NCI-H2107 treated with DMSO at 0.1 percent for 48 hours (cell line): ENCODE results near the gene SLC7A5.

ENCODE experiments used
- DNase-seq: peaks from one replicate; lab custom pipeline; 2025; ENCODE audit not compliant: unreplicated experiment; lab: John Stamatoyannopoulos, UW

The SLC7A5 gene

GRCh38 chr16:87846705-87847466, 22.4 kb downstream of the SLC7A5 start:
- DNase-seq = no peak

- DNase-seq = no peak
These were observed 23.3 kb downstream of the SLC7A5 start for GRCh38 chr16:87845807-87846619.

- DNase-seq = no peak
These were observed 24.1 kb downstream of the SLC7A5 start for GRCh38 chr16:87845213-87845612.

- no peak for DNase-seq
These were observed 24.5 kb downstream of the SLC7A5 start for GRCh38 chr16:87844809-87845208.

- DNase-seq = no peak
These were observed 25.1 kb downstream of the SLC7A5 start for GRCh38 chr16:87844120-87844733.

DNA sequence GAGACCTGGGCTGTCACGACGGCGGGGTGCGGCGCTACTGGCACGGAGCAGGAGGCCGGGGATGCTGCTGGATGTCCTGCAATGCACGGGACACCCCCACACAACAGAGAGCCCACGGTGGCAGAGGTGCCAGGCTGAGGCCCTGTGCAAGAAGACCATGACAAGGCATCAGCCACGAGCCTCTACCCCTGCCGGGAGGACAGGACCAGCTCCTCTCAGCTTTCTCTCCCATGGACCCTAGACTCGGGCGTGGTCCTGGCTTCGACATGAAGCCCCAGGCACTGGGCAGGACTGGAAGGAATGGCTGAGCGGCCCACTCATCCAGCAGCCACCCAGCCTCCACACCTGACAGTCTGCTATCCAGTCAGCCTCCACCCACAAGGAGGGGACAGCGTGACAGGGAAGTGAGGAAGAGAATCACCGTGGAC, 25.6 kb downstream of the SLC7A5 start:
- DNase-seq = no peak

GRCh38 chr16:87842209-87842869, 27.0 kb downstream of the SLC7A5 start:
- DNase-seq = no peak

DNA sequence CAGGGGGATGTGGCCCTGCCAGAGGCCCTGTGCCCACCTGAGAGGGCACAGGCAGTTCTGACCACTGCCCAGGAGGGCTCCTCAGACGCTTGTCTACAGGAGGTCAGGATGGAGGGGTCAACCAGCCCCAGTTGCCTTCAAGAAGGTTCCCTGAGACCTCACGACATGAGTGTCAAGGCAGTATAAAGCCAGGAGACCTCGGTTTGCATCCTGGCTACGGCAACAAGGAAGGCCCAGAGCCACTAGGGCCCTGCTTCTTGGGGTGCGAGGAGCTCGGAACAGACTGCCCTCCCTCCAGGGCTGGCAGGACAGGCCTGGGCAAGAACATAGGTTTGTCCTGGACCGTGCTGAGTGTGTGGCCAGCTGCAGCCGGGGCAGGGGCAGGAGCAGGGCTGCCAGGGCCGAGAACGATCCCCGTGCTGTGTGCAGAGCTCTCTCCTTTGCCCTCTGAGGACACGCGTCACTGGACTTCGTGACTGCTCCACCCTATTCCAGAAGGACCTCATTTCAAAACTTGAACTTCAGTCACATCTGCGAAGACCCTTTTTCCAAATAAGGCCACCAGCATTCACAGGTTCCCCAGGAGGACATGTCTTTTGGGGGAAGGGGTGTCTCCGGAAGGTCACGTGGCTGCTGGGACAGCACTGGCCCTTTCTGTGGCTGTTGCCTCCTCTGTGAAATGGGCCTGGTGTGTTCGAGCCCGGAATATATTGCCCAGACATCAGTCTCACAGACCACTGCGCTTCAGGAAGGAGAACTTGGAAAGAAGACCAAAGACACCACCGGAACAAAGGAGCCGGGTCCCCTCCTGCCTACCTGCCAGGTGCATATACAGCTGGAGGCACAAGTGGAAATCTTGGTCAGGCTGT, 27.7 kb downstream of the SLC7A5 start:
- no peak for DNase-seq

- no peak for DNase-seq
These were observed 28.9 kb downstream of the SLC7A5 start for GRCh38 chr16:87840271-87840978.

DNA sequence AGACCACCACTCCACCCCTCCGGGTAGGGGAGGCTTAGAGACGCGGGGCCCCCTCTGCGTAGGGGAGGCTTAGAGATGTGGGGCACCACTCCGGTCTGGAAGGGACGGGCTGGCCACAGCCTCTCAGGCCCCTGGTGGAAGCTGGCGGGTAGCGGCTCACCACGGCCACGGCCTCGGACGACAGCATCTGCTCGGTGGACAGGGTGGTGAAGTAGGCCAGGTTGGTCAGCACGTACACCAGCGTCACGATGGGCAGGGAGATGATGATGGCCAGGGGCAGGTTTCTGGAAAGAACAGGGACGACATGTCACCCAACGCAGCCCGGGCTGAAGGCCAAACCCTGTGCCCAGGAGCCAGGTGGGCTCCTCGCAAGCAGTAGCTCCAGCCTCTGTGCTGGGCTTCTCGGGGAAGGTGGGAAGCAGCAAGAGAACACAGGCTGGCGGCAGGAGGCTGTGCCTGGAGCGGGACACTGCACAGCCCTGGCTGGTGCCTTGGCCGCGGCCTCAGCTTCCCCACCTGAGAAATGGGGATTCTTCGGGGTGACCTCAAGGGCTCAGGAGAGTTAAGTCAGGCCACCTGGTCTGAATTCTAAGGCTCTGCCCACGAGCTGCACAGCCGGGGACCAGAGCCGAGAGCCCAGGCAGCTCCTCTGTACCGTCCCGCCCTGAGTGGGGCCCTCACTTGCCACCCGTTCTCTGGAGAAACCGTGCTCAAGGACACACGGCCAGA, 29.6 kb downstream of the SLC7A5 start:
- no peak for DNase-seq

DNA sequence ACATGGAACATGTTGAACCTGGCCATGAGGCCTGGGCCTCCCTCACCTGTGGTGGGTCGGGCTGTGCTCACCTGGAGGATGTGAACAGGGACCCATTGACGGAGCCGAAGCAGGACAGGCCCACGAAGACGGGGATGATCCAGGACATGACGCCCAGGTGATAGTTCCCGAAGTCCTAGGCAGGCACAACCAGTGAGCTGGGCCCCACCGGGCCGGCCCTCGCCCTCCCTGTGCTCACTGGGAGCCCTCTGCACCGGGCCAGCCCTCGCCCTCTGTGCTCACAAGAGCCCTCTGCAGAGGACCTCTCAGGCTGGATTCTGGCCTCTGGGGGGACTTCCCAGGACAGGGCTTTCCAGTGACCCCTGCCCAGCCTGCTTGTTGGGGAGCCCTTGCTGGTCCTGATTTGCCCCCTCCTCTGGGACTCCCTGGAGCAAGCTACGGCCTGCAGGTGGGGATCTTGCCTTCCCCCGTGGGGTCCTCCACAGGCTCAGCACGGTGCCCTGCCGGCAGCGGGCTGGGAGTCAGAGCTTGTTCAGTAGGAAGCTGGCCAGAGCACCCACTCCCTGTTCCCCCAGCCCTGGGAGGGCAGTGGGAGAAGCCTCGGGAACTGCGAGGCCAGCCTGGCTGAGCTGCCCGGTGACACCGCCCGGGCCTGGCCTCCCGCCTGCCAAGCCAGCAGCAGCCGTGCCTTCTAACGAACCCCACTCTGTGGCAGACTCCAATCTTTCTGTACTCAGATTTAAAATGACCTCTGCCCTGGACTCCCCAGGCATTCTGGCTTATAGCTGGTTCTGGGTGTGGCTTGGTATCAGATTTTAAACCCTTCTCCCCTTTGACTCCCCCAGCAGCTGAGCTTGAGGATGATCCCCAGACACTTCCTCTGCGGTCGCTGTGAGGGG, 30.4 kb downstream of the SLC7A5 start:
- no peak for DNase-seq

- DNase-seq = no peak
These were observed 31.5 kb downstream of the SLC7A5 start for GRCh38 chr16:87837627-87838289.

DNA sequence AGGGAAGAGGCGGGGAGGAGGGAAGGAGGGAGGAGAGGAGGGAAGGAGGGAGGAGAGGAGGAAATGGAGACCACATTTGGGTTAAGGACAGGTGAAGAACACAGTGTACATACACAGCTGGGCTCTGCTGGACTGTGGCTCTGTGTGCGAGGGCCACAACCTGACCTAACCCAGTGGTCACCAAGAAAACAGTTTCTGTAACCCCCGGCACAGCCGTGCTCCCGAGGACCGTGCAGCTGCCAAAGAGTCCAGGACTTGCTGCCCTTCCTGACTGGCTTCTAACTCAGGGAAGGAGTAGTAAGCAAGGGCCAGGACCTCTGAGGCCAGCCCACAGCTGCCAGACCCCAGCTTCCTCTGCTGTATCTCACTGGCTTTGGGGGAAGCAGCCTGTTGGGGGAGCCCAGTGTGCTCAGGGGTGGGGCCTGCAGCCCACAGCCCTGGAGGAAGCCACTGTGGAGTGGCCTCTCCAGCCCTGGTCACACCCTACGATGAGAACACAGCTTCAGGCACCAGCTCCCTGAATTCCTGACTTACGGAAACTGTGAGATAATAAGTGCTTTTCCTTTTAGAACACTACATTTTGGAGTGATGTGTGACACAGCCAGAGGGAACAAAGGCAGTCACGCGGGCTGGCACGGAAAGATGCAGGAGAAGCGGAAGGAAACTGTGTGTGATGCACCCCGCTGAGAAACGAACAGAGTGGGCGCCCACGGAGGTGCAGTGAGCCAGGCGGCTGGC, 32.3 kb downstream of the SLC7A5 start:
- no peak for DNase-seq

DNA sequence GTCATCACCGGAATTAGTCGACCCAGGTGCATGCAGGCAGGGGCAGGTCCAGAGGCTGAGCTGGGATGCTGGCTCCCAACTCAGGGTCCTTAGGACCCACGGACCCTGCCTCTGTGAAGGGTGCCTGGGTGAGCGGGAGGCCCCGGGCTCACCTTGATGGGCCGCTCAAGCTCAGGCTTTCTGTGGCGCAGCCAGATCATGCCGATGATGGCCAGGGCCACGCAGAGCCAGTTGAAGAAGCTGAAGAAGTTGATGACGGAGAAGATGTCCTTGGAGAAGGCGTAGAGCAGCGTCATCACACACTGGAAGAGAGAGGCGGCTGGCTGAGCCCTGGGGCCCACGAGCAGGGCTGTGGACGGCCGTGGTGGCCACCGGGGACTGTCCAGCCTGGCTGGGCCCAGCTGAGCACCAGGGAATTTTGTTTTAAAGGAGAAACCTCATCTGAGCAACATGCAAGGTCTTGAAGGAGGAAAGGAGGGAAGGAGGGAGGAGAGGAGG, 32.9 kb downstream of the SLC7A5 start:
- no peak for DNase-seq

- no peak for DNase-seq
These were observed 33.4 kb downstream of the SLC7A5 start for GRCh38 chr16:87835882-87836331.

GRCh38 chr16:87834668-87835473, 34.4 kb downstream of the SLC7A5 start:
- DNase-seq = peak; percentile 35
